Epithelial cell of esophagus (primary cell): ENCODE results near the gene OR2G3.

Experiments
- DNase-seq: peaks from one replicate; pipeline ENCODE4 v3.0.0; 2010; ENCODE audit warnings: low read depth
- H3K4me3 ChIP-seq: 2 replicates; pipeline ENCODE4 v1.5.1; 2011; ENCODE audit warnings: mild to moderate bottlenecking, low read length, control low read depth
- CTCF ChIP-seq: IDR thresholded peaks from 2 replicates; pipeline ENCODE4 v1.5.1; 2011; ENCODE audit warnings: low read depth, mild to moderate bottlenecking, low read length, control low read depth, inconsistent platforms; ENCODE audit not compliant: insufficient read depth; ENCODE audit errors: missing control alignments

The OR2G3 gene

DNA sequence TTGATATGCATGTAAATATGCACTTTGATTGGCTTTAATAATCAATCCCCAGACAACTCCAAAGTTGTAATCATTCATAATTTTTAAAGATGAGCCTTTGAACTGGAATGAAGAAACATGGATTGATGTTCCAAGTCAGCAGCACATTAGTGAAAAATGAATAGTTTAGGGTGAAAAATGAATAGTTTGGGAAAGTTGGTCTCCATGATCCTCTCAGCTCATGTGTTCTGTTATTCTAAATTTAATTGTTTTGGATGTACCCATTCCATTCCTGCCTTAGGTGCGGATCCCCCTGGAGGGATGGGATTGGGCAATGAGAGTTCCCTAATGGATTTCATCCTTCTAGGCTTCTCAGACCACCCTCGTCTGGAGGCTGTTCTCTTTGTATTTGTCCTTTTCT is at the start of gene OR2G3:
TSS of gene OR2G3 (plus strand) at position 301 of the 400 bp plus-strand sequence. CDS start at position 301, 0 bp downstream.
- DNase-seq, result no peak
- TF ChIP-seq CTCF, result no peak
- no peak within 1 kb of the TSS for H3K4me3 ChIP-seq

DNA sequence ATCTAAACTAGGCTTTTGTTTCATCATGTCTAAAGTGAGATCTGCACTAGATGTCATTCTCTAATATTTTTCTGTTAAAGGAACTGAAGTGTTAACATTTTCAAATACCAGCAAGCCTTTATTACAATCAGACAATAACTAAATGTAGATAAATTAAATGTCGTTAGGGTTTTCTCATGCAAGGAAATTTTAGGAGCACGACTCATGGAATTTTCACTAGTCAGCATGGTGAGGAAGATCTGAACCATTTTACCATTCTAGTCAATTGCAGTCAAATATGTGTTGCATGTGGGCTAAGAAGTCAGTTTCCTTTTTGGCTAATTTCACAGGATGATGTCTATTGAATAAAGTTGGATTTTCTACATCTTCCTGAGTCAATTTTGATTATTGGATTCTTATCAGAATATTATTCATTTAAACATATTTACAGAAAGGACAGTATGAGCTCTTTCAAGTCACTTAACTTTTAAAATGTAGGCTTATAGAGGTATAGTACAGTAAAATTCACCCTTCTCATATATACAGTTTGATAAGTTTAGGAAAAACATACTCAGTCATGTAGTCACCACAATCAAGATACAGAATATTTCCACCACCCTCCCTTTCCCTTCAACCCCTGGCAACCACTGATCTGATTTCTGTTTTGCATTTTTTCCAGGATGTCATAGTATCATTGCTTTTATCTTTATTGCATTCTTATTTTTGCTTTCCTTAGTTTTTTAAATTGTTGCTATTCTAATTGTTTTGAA is 47.3 kb upstream of the OR2G3 start:
- H3K4me3 ChIP-seq, result no peak overlapping the region
- no peak for DNase-seq
- no peak for TF ChIP-seq CTCF

- TF ChIP-seq CTCF, result no peak
- DNase-seq, result no peak
- no peak overlapping the region for H3K4me3 ChIP-seq
These were observed 43.7 kb upstream of the OR2G3 start for GRCh38 chr1:247561711-247562110.

- DNase-seq, result no peak
- H3K4me3 ChIP-seq, result no peak overlapping the region
- TF ChIP-seq CTCF, result no peak
These were observed 43.2 kb upstream of the OR2G3 start for GRCh38 chr1:247562198-247562597.

DNA sequence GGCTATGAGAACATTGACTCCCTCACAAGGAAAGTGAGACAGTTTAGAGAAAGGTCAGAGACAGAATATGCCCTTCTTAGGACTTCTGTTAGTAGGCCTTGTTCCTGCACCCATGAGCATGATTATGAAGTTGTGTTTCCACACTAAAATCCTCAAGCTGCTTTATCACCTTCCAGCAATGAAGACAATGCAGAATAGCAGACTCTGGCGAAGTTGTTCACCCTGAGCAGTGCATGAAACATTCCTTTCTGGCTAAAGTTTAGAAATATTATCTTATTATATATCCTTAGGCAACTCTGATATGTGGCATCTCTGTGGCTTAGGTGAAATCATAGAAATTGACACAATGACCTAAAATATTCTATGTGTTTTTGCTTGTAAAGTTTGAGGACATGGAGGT is 31.1 kb upstream of the OR2G3 start:
- no peak for TF ChIP-seq CTCF
- no peak for DNase-seq
- no peak overlapping the region for H3K4me3 ChIP-seq

- no peak overlapping the region for H3K4me3 ChIP-seq
- DNase-seq, result peak; percentile 2
- TF ChIP-seq CTCF, result no peak
These were observed 30.7 kb upstream of the OR2G3 start for GRCh38 chr1:247574664-247575063.

GRCh38 chr1:247576514-247576913 is 28.9 kb upstream of the OR2G3 start:
- peak; percentile 12 for TF ChIP-seq CTCF
- peak; percentile 5 for DNase-seq
- no peak overlapping the region for H3K4me3 ChIP-seq
